ENCODE results near the gene UBR1. TPM values are rescaled to one million over a fixed set of nuclear protein-coding genes. Genes with fewer than 3 reads are reported as not detected.

The UBR1 gene
- total RNA-seq, 1 donor from 2014 or later = 32.5 TPM

DNA sequence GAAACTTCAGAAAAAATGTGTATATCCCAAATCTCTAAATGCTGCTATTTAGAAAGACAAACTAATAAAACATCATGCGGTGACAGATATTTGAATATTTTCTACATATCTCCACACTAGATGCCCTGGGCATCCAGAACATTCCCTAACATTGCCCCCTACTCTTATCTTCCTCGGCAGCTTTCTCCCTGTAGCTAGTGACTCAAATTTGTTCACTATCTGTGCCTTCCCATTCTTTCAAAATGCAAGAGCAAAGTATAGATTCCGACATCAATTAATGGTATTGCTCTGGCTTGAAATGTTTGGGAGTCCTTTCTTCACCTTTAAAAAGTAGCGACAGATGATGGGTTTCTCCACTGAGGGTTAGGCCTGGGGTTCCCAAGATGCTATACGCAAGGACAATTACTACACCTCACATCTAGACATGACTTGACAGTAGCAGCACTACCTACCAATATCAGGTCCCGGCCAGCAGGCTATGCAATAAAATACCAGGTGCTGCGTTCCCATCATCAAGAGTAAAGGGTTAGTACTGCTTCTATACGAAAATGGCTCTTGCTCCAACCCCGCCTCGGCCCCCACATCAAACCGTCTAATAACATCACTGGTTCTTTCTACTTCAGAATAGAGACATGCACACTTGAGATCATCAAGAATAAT lies 631 bp downstream of the UBR1 start:
- Histone ChIP-seq H3K4me1 (peaks cover 33% of the 10 kb centered on the region), H3K36me3 (peaks cover 10% of the 10 kb centered on the region), H3K4me3 (peak overlapping the region; percentile 73), H3K9me3 (no peaks in the 10 kb centered on the region), H3K27ac (peak overlapping the region; percentile 96), H3K27me3 (ENCODE audit: low read depth) (no peaks in the 10 kb centered on the region)
- ATAC-seq (peak; percentile 49 to 60), DNase-seq (no peak)
- intact Hi-C loops (cut with DNase I) = no loop called here
- TF ChIP-seq CTCF (IDR thresholded peaks at IDR 0.05) = no peak

DNA sequence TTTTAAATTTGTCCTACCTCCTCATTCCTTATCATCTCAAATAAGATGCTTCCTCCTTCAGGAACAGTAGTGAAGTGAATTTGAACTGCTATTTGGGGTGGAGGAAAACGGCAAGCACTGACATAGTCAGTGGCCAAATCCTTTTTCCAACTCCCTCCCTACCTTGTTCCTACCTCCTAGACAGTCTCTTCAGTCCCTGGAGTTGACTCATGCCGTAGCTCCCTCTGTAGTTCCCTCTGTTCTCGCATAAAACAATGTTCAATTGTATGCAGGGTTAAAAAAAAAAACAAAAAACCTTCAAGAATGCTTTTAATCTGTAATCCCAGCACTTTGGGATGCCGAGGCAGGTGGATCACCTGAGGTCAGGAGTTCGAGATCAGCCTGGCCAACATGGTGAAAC lies 1.4 kb downstream of the UBR1 start:
- ATAC-seq (no peak), DNase-seq (no peak)
- no peaks in the 10 kb centered on the region for H3K9me3 ChIP-seq
- no peaks in the 10 kb centered on the region for H3K27me3 ChIP-seq (ENCODE audit: low read depth)
- peaks cover 14% of the 10 kb centered on the region for H3K36me3 ChIP-seq
- intact Hi-C loops (cut with DNase I) = no loop called here
- no peak for TF ChIP-seq CTCF (IDR thresholded peaks at IDR 0.05)
- H3K27ac ChIP-seq = peak overlapping the region; percentile 8
- H3K4me1 ChIP-seq = peaks cover 33% of the 10 kb centered on the region
- peak overlapping the region; percentile 73 for H3K4me3 ChIP-seq

DNA sequence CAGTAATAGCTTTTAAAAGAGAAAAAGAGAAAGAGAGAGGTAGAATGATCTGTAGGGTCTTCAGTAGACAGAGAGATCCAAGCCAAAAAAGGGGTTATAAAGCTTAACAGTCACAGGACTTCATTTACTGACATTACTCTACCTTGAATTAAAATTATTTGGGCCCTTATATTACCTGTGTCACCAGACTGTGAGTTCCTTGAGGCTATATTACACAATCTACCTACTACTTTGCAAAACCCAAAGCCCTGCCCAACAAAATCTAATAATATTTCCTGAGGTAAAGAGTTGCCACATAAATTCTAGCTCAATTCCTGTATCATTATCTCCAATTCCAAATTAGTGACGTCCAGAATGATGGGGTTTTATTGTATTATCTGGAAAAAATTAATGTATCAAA lies 1.9 kb downstream of the UBR1 start:
- peak overlapping the region; percentile 8 for H3K27ac ChIP-seq
- ATAC-seq = no peak
- H3K27me3 ChIP-seq (ENCODE audit: low read depth) = no peaks in the 10 kb centered on the region
- DNase-seq = no peak
- H3K9me3 ChIP-seq = no peaks in the 10 kb centered on the region
- no peak for TF ChIP-seq CTCF (IDR thresholded peaks at IDR 0.05)
- H3K4me1 ChIP-seq = peaks cover 33% of the 10 kb centered on the region
- intact Hi-C loops (cut with DNase I) = no loop called here
- no peak overlapping the region for H3K4me3 ChIP-seq
- peaks cover 14% of the 10 kb centered on the region for H3K36me3 ChIP-seq

DNA sequence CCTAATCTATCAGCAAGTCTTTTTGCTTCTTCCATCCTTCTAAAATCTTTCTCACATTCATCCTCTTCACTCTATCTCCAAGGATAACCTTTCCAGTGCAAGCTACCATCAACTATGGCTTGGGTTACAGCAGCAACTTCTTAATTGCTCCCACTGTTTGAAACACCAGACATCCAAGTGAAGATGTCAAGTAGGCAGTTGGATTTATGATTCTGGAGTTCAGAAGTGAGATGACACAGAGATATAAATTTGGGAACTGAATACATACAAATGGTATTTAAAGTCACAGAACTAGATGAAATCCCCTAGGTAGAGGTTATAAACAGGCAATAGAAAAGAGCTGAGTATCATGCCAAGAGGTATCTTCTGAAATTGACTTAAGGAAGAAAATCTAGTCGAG lies 3.7 kb downstream of the UBR1 start:
- Histone ChIP-seq H3K9me3 (no peaks in the 10 kb centered on the region), H3K27ac (no peak overlapping the region), H3K4me1 (peaks cover 33% of the 10 kb centered on the region), H3K27me3 (ENCODE audit: low read depth) (no peaks in the 10 kb centered on the region), H3K4me3 (no peak overlapping the region), H3K36me3 (peaks cover 14% of the 10 kb centered on the region)
- intact Hi-C loops (cut with DNase I) = no loop called here
- ATAC-seq (no peak), DNase-seq (no peak)
- no peak for TF ChIP-seq CTCF (IDR thresholded peaks at IDR 0.05)

DNA sequence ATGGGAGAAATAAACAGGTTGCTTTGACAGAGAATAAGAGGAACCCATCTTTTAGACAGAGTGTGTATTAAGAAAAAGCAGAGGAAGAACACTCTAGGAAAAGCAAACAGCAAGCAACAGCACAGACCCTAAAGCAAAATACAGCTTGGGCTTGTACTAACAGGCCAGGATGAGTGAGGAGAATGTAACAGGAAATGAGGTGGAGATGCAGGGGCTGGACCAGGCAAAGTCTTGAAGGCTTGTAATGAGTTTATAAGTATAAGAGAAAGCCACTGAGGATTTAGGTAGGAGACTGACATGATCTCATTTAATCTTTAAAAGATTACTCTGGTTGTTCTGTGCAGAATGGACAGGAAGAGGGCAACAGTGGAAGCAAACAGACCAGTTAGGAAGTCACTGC lies 4.9 kb downstream of the UBR1 start:
- no peaks in the 10 kb centered on the region for H3K9me3 ChIP-seq
- no peak overlapping the region for H3K27ac ChIP-seq
- no peak for ATAC-seq
- peaks cover 14% of the 10 kb centered on the region for H3K36me3 ChIP-seq
- DNase-seq = no peak
- peaks cover 27% of the 10 kb centered on the region for H3K4me1 ChIP-seq
- H3K27me3 ChIP-seq (ENCODE audit: low read depth) = no peaks in the 10 kb centered on the region
- TF ChIP-seq CTCF (IDR thresholded peaks at IDR 0.05) = no peak
- intact Hi-C loops (cut with DNase I) = no loop called here
- no peak overlapping the region for H3K4me3 ChIP-seq
